Lung (tissue), 12 donors: ENCODE results near the gene CCDC184. TPM values are rescaled to one million over a fixed set of nuclear protein-coding genes. Genes with fewer than 3 reads are reported as not detected.

ENCODE experiments used
- ATAC-seq: fragments of 200-7000 bp; cut with Tn5 transposase; one replicate; pipeline ENCODE4 v1.9.1; 2020; ENCODE audit warnings: moderate number of reproducible peaks; ENCODE audit not compliant: insufficient read depth, low FRiP score
- DNase-seq, 3 donors: peaks; one replicate each; pipeline ENCODE4 v3.0.0-alpha.2; 2013 to 2017
- H3K27ac ChIP-seq, 2 donors: one replicate each; pipeline ENCODE4 v1.5.1; 2013; ENCODE audit warnings: mild to moderate bottlenecking in 2 of 2, moderate library complexity in 2 of 2, control low read depth in 1 of 2, inconsistent platforms in 1 of 2, low read depth in 1 of 2, low read length in 1 of 2
- H3K27me3 ChIP-seq, 3 donors: one replicate each; pipeline ENCODE4 v1.5.1; 2013; ENCODE audit warnings: low read length in 2 of 3; ENCODE audit not compliant: control insufficient read depth in 3 of 3, insufficient read depth in 3 of 3
- H3K36me3 ChIP-seq, 4 donors: one replicate each; pipeline ENCODE4 v1.5.1; 2013; ENCODE audit warnings: low read length in 4 of 4, mild to moderate bottlenecking in 1 of 4, moderate library complexity in 1 of 4; ENCODE audit not compliant: control insufficient read depth in 4 of 4, insufficient read depth in 4 of 4
- H3K4me1 ChIP-seq, 5 donors: one replicate each; pipeline ENCODE4 v1.5.1; 2013; ENCODE audit warnings: low read length in 5 of 5, mild to moderate bottlenecking in 2 of 5, moderate library complexity in 1 of 5; ENCODE audit not compliant: control insufficient read depth in 5 of 5, insufficient read depth in 5 of 5
- H3K4me3 ChIP-seq: one replicate; pipeline ENCODE4 v1.5.1; 2013; ENCODE audit warnings: mild to moderate bottlenecking, control low read depth, moderate library complexity
- H3K9ac ChIP-seq, 2 donors: one replicate each; pipeline ENCODE4 v1.5.1; 2013; ENCODE audit warnings: low read length in 2 of 2, control low read depth in 1 of 2; ENCODE audit not compliant: insufficient read depth in 1 of 2
- H3K9me3 ChIP-seq, 4 donors: one replicate each; pipeline ENCODE4 v1.5.1; 2013; ENCODE audit warnings: low read length in 3 of 4, mild to moderate bottlenecking in 1 of 4, moderate library complexity in 1 of 4; ENCODE audit not compliant: control insufficient read depth in 4 of 4, insufficient read depth in 3 of 4
- WGBS, 2 donors: extraction: QIAGEN DNeasy Blood & Tissue Kit; methylation state at CpG; one replicate each; pipeline ENCODE4 v1.1.7; 2013; 5-methylcytosine and 5-hydroxymethylcytosine counted together
- polyA plus RNA-seq, 2 donors: library from polyadenylated mRNA; stranded (reverse); fragments of 200-250 nt; gene quantifications; one replicate each; pipeline ENCODE4 v1.2.1, GENCODE V29; 2013
- total RNA-seq, 2 donors: library from RNA; depleted of rRNA in 1 of 2; stranded (reverse); fragments of >200 nt in 1 of 2; gene quantifications; one replicate each; pipeline ENCODE4 v1.2.1, GENCODE V29; 2014 to 2021
- TF ChIP-seq, protein P1 (sequence below): IDR thresholded peaks from 2 replicates; pipeline ENCODE4 v1.5.1; 2012; ENCODE audit warnings: mild to moderate bottlenecking; ENCODE audit errors: control extremely low read depth, extremely low read depth
- donor health status: control.
- donor health status: control.
- donor health status: Bipolar disorder and iron deficiency.
- donor health status: healthy.
- donor health status: DM: yes; HTN: yes; CAD: no.

CCDC184 gene
- total and polyA plus RNA-seq, 4 donors: 0.51 to 3.0 (median 1.0) TPM

DNA sequence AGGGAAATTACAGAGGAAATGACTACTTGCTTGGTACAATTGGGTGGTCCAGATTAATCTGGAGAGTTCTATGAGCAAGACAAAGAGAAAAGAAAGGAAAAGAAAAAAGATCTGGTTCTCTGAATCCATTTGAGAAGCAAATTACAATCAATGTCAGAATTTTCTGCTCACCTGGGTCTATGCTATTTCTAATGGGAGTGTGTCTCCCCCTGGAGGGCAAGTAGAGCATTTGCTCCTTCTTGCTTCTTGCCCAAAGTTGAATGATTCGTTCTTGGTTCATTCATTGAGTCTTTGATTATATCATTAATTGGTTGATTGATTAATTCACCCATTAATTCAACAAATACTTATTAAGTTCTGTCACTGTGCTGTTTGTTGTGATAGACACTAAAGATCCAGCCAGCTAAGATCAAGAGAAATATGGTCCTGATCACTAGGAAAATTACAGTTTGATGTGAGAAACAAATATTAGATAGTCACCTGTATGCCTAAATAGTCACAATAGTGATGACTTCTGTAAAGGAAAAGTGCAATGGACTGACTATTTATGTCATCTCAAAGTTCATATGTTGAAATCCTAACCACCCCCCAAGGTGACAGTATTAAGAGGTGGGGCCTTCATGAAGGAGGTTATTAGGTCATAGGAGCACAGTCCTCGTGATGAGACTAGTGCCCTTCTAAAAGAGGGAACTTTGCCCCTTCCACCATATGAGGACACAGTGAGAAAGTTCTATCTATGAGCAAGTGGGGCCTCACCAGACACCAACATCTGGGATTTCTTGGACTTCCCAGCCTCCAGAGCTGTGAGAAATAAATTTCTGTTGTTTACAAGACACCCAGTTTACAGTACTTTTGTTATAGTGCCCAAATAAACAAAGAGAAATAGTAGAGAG, 18.1 kb upstream of the CCDC184 start:
- H3K27me3 ChIP-seq: no peaks in the 10 kb centered on the region
- 20 to 32% methylated on average over 2 of the region's 2 CpGs for WGBS, 2 donors

DNA sequence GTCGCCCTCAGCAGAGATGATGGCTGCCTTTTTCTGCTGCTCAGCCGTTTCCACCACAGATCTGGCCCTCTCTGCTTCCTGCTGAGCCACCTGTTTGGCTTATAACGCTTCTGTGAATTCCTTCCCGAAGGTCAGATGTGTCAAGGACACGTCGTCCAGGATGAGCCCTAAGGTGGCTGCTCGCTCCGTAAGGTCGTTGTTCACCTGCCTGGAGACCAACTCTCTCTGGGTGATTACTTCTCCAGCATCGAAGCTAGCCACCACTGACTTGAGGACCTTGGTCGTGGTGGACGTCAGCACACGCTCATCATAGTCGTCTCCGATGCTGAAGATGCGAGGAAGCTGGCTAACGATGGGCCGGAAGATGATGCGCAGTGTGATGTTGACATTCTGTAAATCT, 14.4 kb upstream of the CCDC184 start:
- DNase-seq: no peak
- no peak for ATAC-seq
- 85 to 91% methylated on average over 19 of the region's 19 CpGs for WGBS, 2 donors
- no peak overlapping the region for H3K9ac ChIP-seq
- H3K27ac ChIP-seq: no peak overlapping the region
- no peaks in the 10 kb centered on the region for H3K4me1 ChIP-seq
- TF ChIP-seq, protein P1, sequence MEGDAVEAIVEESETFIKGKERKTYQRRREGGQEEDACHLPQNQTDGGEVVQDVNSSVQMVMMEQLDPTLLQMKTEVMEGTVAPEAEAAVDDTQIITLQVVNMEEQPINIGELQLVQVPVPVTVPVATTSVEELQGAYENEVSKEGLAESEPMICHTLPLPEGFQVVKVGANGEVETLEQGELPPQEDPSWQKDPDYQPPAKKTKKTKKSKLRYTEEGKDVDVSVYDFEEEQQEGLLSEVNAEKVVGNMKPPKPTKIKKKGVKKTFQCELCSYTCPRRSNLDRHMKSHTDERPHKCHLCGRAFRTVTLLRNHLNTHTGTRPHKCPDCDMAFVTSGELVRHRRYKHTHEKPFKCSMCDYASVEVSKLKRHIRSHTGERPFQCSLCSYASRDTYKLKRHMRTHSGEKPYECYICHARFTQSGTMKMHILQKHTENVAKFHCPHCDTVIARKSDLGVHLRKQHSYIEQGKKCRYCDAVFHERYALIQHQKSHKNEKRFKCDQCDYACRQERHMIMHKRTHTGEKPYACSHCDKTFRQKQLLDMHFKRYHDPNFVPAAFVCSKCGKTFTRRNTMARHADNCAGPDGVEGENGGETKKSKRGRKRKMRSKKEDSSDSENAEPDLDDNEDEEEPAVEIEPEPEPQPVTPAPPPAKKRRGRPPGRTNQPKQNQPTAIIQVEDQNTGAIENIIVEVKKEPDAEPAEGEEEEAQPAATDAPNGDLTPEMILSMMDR: no peak
- no peaks in the 10 kb centered on the region for H3K9me3 ChIP-seq
- no peaks in the 10 kb centered on the region for H3K36me3 ChIP-seq
- no peaks in the 10 kb centered on the region for H3K27me3 ChIP-seq
- H3K4me3 ChIP-seq: no peak overlapping the region

More for the DNA sequence above, 18.1 kb upstream of the CCDC184 start:
- Histone ChIP-seq H3K4me1 (peaks cover 0 to 5% (median 0%) of the 10 kb centered on the region in 5 donors), H3K36me3 (no peaks in the 10 kb centered on the region), H3K4me3 (no peak overlapping the region), H3K9me3 (no peaks in the 10 kb centered on the region), H3K9ac (no peak overlapping the region), H3K27ac (no peak overlapping the region)
- ATAC-seq (peak; percentile 47), DNase-seq (peak; percentile 51 to 77 (median 68))
- TF ChIP-seq, protein P1: peak; percentile 80

DNA sequence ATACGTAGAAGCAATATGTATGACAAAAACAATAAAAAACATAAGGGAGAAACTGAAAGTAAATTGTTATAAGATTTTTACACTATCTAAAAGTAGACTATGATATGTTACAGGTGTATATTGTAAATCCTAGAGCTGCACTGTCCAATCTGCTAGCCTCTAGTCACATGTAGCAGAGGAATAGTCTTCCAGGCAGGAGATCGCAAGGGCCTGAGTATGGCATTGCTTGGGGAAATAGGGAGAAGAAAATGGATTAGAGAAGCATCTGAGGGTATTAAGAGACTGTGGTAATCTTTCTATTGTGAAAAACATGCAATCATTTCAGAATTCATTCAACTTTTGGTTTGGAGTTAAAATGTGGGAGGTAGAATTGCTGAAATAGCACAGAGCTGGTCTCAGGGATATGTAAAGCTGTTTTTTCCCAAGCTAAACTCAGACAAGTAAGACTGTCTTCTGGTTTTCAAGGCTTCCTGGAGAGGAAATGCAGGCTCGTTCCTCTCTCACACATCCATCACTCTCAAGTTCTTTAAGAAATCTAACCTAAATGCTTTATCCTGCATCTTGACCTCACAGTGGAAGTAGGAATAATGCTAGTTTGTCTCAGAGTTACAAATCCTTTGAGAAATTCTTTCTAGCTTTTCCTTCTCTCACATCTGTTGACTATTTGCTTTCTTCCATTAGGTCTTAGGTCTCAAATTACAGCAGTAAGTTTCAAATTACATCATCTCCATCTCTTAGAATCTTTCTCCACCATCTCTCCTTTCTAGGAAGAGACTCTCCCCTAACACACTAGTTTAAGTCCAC, 7.6 kb upstream of the CCDC184 start:
- ATAC-seq (no peak), DNase-seq (peak in 2 of 3 donors; percentile 56 to 58)
- TF ChIP-seq, protein P1: no peak
- H3K4me1 ChIP-seq: peaks cover 0 to 9% (median 0%) of the 10 kb centered on the region in 5 donors
- H3K9me3 ChIP-seq: no peaks in the 10 kb centered on the region
- no peak overlapping the region for H3K9ac ChIP-seq
- no peak overlapping the region for H3K27ac ChIP-seq
- peaks cover 0 to 8% (median under 1%) of the 10 kb centered on the region in 3 donors for H3K27me3 ChIP-seq
- no peak overlapping the region for H3K4me3 ChIP-seq
- H3K36me3 ChIP-seq: no peaks in the 10 kb centered on the region
- WGBS, 2 donors: 60 to 67% methylated on average over 3 of the region's 3 CpGs
